Mesendoderm (in vitro differentiated cells): ENCODE measurements around the gene MYZAP.

ENCODE experiments used
- DNase-seq: peaks from one replicate; pipeline ENCODE4 v3.0.0; 2013
- H2AK5ac ChIP-seq: 2 replicates; pipeline ENCODE4 v1.6.1; 2013; ENCODE audit warnings: low read length, inconsistent platforms
- H2BK120ac ChIP-seq: 2 replicates; pipeline ENCODE4 v1.6.1; 2013; ENCODE audit warnings: low read depth, mild to moderate bottlenecking, low read length, moderate library complexity, mixed read lengths
- H2BK15ac ChIP-seq: replicated peaks from 2 replicates; pipeline ENCODE4 v1.6.1; 2013; ENCODE audit warnings: low read depth, mild to moderate bottlenecking, moderate library complexity
- H2BK5ac ChIP-seq: 2 replicates; pipeline ENCODE4 v1.6.1; 2013; ENCODE audit warnings: low read length, inconsistent platforms
- H3K18ac ChIP-seq: 2 replicates; pipeline ENCODE4 v1.6.1; 2013; ENCODE audit warnings: mild to moderate bottlenecking, low read length, mixed read lengths
- H3K23ac ChIP-seq: one replicate; pipeline ENCODE4 v1.6.1; 2013; ENCODE audit warnings: low read length
- H3K27ac ChIP-seq: 2 replicates; pipeline ENCODE4 v1.5.1; 2013; ENCODE audit warnings: low read depth, mild to moderate bottlenecking, inconsistent platforms, low read length, moderate library complexity
- H3K27me3 ChIP-seq: 2 replicates; pipeline ENCODE4 v1.6.1; 2013; ENCODE audit warnings: low read length, control low read depth, mild to moderate bottlenecking, inconsistent platforms; ENCODE audit not compliant: insufficient read depth, poor library complexity
- H3K36me3 ChIP-seq: 2 replicates; pipeline ENCODE4 v1.6.1; 2013; ENCODE audit warnings: low read length, inconsistent platforms; ENCODE audit not compliant: control insufficient read depth, insufficient read depth
- H3K4ac ChIP-seq: one replicate; pipeline ENCODE4 v1.6.1; 2013; ENCODE audit warnings: low read depth, mild to moderate bottlenecking, low read length, moderate library complexity
- H3K4me1 ChIP-seq: 2 replicates; pipeline ENCODE4 v1.6.1; 2013; ENCODE audit warnings: low read depth, low read length, inconsistent platforms; ENCODE audit not compliant: control insufficient read depth
- H3K4me2 ChIP-seq: 2 replicates; pipeline ENCODE4 v1.6.1; 2013; ENCODE audit warnings: low read length
- H3K4me3 ChIP-seq: 2 replicates; pipeline ENCODE4 v1.5.1; 2013; ENCODE audit warnings: mild to moderate bottlenecking, low read length
- H3K56ac ChIP-seq: one replicate; pipeline ENCODE4 v1.6.1; 2013; ENCODE audit warnings: low read length
- H3K79me1 ChIP-seq: 2 replicates; pipeline ENCODE4 v1.6.1; 2013; ENCODE audit warnings: low read length, inconsistent platforms
- H3K79me2 ChIP-seq: 2 replicates; pipeline ENCODE4 v1.6.1; 2013; ENCODE audit warnings: mild to moderate bottlenecking, low read length; ENCODE audit not compliant: control insufficient read depth, insufficient read depth
- H3K9ac ChIP-seq: 2 replicates; pipeline ENCODE4 v1.6.1; 2013; ENCODE audit warnings: low read length, inconsistent platforms
- H4K5ac ChIP-seq: one replicate; pipeline ENCODE4 v1.6.1; 2013; ENCODE audit warnings: low read length
- H4K8ac ChIP-seq: one replicate; pipeline ENCODE4 v1.6.1; 2013; ENCODE audit warnings: low read depth, mild to moderate bottlenecking, control low read depth, low read length, moderate library complexity
- WGBS: extraction: QIAGEN DNeasy Blood & Tissue Kit; methylation state at CpG from one replicate; pipeline ENCODE4 v1.1.7; 2013; ENCODE audit warnings: low lambda C conversion rate, missing lambda C conversion rate; ENCODE audit not compliant: insufficient coverage; ENCODE audit errors: extremely low coverage; 5-methylcytosine and 5-hydroxymethylcytosine counted together

The MYZAP gene

DNA sequence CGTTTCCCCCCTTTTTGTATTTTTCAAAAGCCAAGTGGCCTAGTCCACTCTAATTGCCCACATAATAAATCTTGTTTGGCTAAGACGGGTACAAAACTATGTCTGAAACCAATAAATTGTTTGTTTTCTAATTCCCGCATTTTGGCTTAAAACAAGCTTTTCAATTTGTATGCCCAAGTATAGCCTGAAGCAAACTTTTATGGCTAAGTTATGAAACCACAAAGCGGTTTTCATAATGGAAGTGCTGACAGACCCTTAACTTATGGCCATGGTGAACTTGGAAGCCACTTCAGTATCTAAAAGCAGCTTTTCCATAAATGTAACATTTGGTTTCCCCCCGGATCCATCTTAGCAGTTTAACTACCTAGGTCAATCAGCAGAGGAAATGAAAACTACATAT, 84.9 kb downstream of the MYZAP start:
- no CpG with 5 or more reads among the region's 5 CpGs for WGBS

DNA sequence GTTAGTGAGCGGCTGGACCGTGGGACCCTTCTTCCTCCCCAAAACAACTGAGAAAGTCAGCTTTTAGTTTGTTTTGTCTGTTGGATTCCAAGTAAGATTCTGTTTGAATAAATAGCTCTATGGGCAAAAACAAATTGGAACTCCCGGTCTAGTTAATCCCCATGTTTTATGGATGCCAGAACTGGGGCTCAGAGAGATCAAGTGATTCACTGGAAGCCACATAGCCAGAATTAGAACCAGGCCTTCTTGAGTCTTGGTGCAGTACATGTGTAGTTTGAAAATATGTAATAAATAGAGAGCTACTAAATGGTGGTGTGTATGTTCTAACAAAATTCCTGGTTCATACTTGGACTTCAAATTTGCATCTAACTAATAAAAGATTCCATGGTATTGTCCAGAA, 85.5 kb downstream of the MYZAP start:
- no peak overlapping the region for H4K5ac ChIP-seq
- DNase-seq, result no peak
- no peak overlapping the region for H3K4ac ChIP-seq
- H3K18ac ChIP-seq, result no peak overlapping the region
- H4K8ac ChIP-seq, result no peak overlapping the region
- H3K56ac ChIP-seq, result no peak overlapping the region
- no peak overlapping the region for H3K9ac ChIP-seq
- H3K4me2 ChIP-seq, result no peak overlapping the region
- WGBS, result no CpG with 5 or more reads among the region's 3 CpGs
- no peak overlapping the region for H3K27ac ChIP-seq
- H3K36me3 ChIP-seq, result no peaks in the 10 kb centered on the region
- no peaks in the 10 kb centered on the region for H3K27me3 ChIP-seq
- H3K4me3 ChIP-seq, result no peak overlapping the region
- H2BK120ac ChIP-seq, result no peak overlapping the region
- H3K79me1 ChIP-seq, result no peaks in the 10 kb centered on the region
- H2BK5ac ChIP-seq, result no peak overlapping the region
- H2AK5ac ChIP-seq, result no peak overlapping the region
- no peaks in the 10 kb centered on the region for H3K4me1 ChIP-seq
- H3K23ac ChIP-seq, result no peak overlapping the region
- no peak overlapping the region for H2BK15ac ChIP-seq
- H3K79me2 ChIP-seq, result no peaks in the 10 kb centered on the region

More for the DNA sequence above, 84.9 kb downstream of the MYZAP start:
- no peak overlapping the region for H4K8ac ChIP-seq
- H3K27ac ChIP-seq, result no peak overlapping the region
- no peaks in the 10 kb centered on the region for H3K79me1 ChIP-seq
- H2BK5ac ChIP-seq, result no peak overlapping the region
- H3K4me3 ChIP-seq, result no peak overlapping the region
- H4K5ac ChIP-seq, result no peak overlapping the region
- no peak overlapping the region for H3K4ac ChIP-seq
- no peak overlapping the region for H3K18ac ChIP-seq
- H3K9ac ChIP-seq, result no peak overlapping the region
- no peaks in the 10 kb centered on the region for H3K79me2 ChIP-seq
- H2BK120ac ChIP-seq, result no peak overlapping the region
- no peaks in the 10 kb centered on the region for H3K4me1 ChIP-seq
- no peak overlapping the region for H3K4me2 ChIP-seq
- H3K23ac ChIP-seq, result no peak overlapping the region
- no peak overlapping the region for H2BK15ac ChIP-seq
- DNase-seq, result no peak
- H3K36me3 ChIP-seq, result no peaks in the 10 kb centered on the region
- no peak overlapping the region for H3K56ac ChIP-seq
- H2AK5ac ChIP-seq, result no peak overlapping the region
- no peaks in the 10 kb centered on the region for H3K27me3 ChIP-seq

DNA sequence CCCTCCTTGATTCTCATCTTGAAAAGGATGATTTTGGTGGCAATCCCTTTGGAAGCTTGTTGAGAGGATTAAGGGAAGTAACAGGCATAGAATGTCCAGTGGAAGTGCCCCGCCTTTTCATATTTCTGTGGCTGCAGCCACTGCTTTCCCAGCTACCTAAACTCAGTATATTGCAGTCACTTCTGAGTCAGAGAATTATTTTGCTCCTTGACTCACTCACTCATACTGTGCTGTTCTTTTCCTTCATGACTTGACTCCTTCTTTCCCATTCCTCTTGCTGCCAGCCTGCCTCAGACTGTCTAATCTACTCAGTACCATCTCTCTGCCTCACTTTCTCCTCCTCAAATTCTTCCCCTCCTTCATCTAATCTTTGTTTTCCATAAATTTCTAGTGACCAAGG, 88.3 kb downstream of the MYZAP start:
- Histone ChIP-seq H3K79me1 (no peaks in the 10 kb centered on the region), H2BK15ac (no peak overlapping the region), H4K8ac (no peak overlapping the region), H4K5ac (no peak overlapping the region), H3K27me3 (no peaks in the 10 kb centered on the region), H3K4me3 (no peak overlapping the region), H3K4me2 (no peak overlapping the region), H3K79me2 (no peaks in the 10 kb centered on the region), H3K23ac (no peak overlapping the region), H3K9ac (no peak overlapping the region), H2AK5ac (no peak overlapping the region), H2BK5ac (no peak overlapping the region), H3K4me1 (no peaks in the 10 kb centered on the region), H3K18ac (no peak overlapping the region), H3K56ac (no peak overlapping the region), H2BK120ac (no peak overlapping the region), H3K4ac (no peak overlapping the region), H3K27ac (no peak overlapping the region), H3K36me3 (no peaks in the 10 kb centered on the region)
- DNase-seq, result no peak
- WGBS, result no CpG with 5 or more reads among the region's 1 CpG

DNA sequence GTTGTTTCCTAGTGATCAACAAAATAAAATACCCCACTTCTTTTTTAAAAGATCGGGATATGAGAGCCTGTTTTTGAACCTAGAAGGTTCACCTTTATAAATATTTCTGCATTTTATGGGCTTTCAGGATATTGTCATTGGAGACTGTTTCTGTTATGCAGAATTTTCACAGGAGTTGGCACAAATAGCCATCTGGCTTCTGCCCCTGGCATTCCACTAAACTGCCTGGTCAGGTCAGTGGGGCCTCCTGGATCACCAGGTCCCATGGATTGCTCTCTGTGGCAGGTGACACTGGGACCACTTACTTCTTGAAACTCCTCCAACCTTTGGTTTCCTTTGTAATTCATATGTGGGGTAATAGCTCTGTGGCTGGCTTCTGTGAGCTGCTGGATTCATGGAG, 89.3 kb downstream of the MYZAP start:
- no peak overlapping the region for H3K23ac ChIP-seq
- no peak for DNase-seq
- no peaks in the 10 kb centered on the region for H3K4me1 ChIP-seq
- H3K79me1 ChIP-seq, result no peaks in the 10 kb centered on the region
- H3K4me2 ChIP-seq, result no peak overlapping the region
- no CpG with 5 or more reads among the region's 1 CpG for WGBS
- no peak overlapping the region for H2BK120ac ChIP-seq
- H4K8ac ChIP-seq, result no peak overlapping the region
- no peak overlapping the region for H3K9ac ChIP-seq
- no peaks in the 10 kb centered on the region for H3K79me2 ChIP-seq
- no peak overlapping the region for H2AK5ac ChIP-seq
- H3K4me3 ChIP-seq, result no peak overlapping the region
- H3K36me3 ChIP-seq, result no peaks in the 10 kb centered on the region
- no peak overlapping the region for H3K4ac ChIP-seq
- H3K18ac ChIP-seq, result no peak overlapping the region
- no peak overlapping the region for H4K5ac ChIP-seq
- H3K56ac ChIP-seq, result no peak overlapping the region
- H2BK5ac ChIP-seq, result no peak overlapping the region
- H2BK15ac ChIP-seq, result no peak overlapping the region
- no peaks in the 10 kb centered on the region for H3K27me3 ChIP-seq
- no peak overlapping the region for H3K27ac ChIP-seq

DNA sequence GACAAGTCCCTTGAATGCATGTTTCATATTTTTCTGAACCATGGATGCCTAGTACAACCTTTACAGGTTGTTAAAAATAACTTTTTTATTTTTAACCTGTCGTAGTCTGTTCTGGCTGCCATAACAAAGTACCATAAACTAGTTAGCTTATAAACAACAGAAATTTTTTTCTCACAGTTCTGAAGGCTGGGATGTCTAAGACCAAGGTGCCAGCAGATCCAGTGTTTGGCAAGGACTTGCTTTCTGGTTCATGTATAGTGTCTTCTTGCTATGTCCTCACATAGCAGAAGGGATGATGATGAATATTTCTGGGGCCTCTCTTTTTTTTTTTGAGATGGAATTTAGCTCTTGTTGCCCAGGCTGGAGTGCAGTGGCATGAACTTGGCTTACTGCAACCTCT, 91.8 kb downstream of the MYZAP start:
- H3K27me3 ChIP-seq, result no peaks in the 10 kb centered on the region
- H2BK5ac ChIP-seq, result no peak overlapping the region
- H3K79me2 ChIP-seq, result no peaks in the 10 kb centered on the region
- DNase-seq, result no peak
- no peak overlapping the region for H3K23ac ChIP-seq
- no peak overlapping the region for H3K4me3 ChIP-seq
- H3K9ac ChIP-seq, result no peak overlapping the region
- no peak overlapping the region for H3K4ac ChIP-seq
- H3K27ac ChIP-seq, result no peak overlapping the region
- no peak overlapping the region for H3K4me2 ChIP-seq
- no peak overlapping the region for H2BK120ac ChIP-seq
- H3K36me3 ChIP-seq, result no peaks in the 10 kb centered on the region
- no peak overlapping the region for H4K5ac ChIP-seq
- H3K56ac ChIP-seq, result no peak overlapping the region
- no peaks in the 10 kb centered on the region for H3K4me1 ChIP-seq
- H2AK5ac ChIP-seq, result no peak overlapping the region
- WGBS, result no CpG with 5 or more reads among the region's 1 CpG
- H3K18ac ChIP-seq, result no peak overlapping the region
- no peak overlapping the region for H4K8ac ChIP-seq
- no peak overlapping the region for H2BK15ac ChIP-seq
- H3K79me1 ChIP-seq, result no peaks in the 10 kb centered on the region

DNA sequence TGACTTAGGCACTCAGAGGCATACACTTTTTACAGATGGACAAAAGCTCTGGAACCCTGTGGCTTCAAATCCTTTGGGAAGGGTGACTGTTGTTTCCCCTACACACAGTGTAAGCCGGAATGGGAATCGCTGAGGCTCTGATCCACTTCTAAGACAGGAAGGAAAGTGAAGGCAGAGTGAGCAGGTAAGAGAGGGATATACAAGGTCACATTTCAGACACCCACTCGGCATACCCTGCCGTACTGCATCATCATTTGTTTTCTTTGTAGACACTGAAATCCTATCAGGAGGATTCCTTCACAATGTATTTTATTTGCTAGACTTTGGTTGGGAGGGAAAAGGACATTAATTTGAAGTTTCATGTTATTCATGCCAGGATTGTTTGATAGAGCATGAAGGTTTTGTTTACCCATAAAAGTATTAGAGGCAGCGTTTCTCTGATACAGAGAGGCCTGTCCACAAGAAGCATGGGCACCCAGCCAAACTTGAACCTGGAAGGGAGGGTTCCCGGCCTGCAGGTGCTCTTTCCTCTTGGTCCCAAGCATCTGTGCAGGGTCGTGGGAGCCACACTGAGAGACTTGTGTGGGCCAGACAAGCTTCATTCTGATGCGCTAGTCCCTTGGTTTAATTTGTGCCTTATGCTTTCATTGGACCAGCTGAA, 92.9 kb downstream of the MYZAP start:
- no peak overlapping the region for H3K27ac ChIP-seq
- H3K4me1 ChIP-seq, result no peaks in the 10 kb centered on the region
- H3K27me3 ChIP-seq, result no peaks in the 10 kb centered on the region
- no peak overlapping the region for H2AK5ac ChIP-seq
- H3K79me2 ChIP-seq, result no peaks in the 10 kb centered on the region
- no peak overlapping the region for H3K9ac ChIP-seq
- no peak for DNase-seq
- WGBS, result no CpG with 5 or more reads among the region's 8 CpGs
- H3K23ac ChIP-seq, result no peak overlapping the region
- no peaks in the 10 kb centered on the region for H3K36me3 ChIP-seq
- H3K4ac ChIP-seq, result no peak overlapping the region
- no peak overlapping the region for H2BK15ac ChIP-seq
- no peak overlapping the region for H3K4me2 ChIP-seq
- no peaks in the 10 kb centered on the region for H3K79me1 ChIP-seq
- no peak overlapping the region for H2BK120ac ChIP-seq
- no peak overlapping the region for H3K56ac ChIP-seq
- H4K8ac ChIP-seq, result no peak overlapping the region
- H2BK5ac ChIP-seq, result no peak overlapping the region
- H4K5ac ChIP-seq, result no peak overlapping the region
- H3K18ac ChIP-seq, result no peak overlapping the region
- H3K4me3 ChIP-seq, result no peak overlapping the region
